Thyroid gland (tissue), 4 donors: ENCODE results near the gene FANCL.

ENCODE experiments used
- POLR2A ChIP-seq, 2 donors: fragments of 450-650 bp; IDR thresholded peaks; one replicate each; pipeline ENCODE4 v1.6.1; 2017; ENCODE audit warnings: antibody characterized with exemption in 2 of 2, mild to moderate bottlenecking in 2 of 2, moderate library complexity in 1 of 2
- TF ChIP-seq, protein P1 (sequence below), 6 experiments: fragments of 200-600 bp in 3 of 6; fragments of 450-650 bp in 3 of 6; sonication (generic) in 3 of 6; IDR thresholded peaks; one replicate each; pipeline ENCODE4 v1.5.1; 2016 to 2019; ENCODE audit warnings: antibody characterized with exemption in 6 of 6, mild to moderate bottlenecking in 2 of 6, inconsistent platforms in 1 of 6, moderate library complexity in 1 of 6

DNA sequence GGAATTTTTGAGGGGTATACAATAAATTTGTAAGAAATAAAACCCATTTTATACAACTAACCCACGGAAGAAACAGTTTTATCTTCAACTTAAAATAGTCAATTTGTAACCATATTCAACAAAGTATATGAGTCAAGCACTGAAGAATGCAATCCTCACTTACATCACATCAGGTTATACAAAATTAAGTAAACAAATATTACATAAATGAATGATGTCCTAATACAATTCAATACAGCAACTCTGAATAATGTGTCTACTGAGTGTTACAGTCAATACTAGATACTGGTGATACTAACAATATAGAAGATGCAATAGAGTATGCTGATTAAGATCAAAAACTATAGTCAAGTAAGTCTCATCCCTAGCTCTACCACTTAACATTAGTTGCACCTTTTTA lies 58.6 kb downstream of the FANCL start:
- TF ChIP-seq, protein P1, sequence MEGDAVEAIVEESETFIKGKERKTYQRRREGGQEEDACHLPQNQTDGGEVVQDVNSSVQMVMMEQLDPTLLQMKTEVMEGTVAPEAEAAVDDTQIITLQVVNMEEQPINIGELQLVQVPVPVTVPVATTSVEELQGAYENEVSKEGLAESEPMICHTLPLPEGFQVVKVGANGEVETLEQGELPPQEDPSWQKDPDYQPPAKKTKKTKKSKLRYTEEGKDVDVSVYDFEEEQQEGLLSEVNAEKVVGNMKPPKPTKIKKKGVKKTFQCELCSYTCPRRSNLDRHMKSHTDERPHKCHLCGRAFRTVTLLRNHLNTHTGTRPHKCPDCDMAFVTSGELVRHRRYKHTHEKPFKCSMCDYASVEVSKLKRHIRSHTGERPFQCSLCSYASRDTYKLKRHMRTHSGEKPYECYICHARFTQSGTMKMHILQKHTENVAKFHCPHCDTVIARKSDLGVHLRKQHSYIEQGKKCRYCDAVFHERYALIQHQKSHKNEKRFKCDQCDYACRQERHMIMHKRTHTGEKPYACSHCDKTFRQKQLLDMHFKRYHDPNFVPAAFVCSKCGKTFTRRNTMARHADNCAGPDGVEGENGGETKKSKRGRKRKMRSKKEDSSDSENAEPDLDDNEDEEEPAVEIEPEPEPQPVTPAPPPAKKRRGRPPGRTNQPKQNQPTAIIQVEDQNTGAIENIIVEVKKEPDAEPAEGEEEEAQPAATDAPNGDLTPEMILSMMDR (IDR thresholded peaks at IDR 0.05), result no peak
- no peak for TF ChIP-seq POLR2A (IDR thresholded peaks at IDR 0.05)
